GM21515 (cell line): ENCODE data around the gene APLF.
"Not testable (repeated sequence)": the region's sequence is repeated elsewhere in the genome, so short reads cannot be mapped to it uniquely, and the experiment has no call there.

ENCODE experiments used
- ATAC-seq: cut with Tn5 transposase; IDR thresholded peaks from one replicate; pipeline ENCODE4 v1.9.1; 2021; ENCODE audit not compliant: unreplicated experiment

The APLF gene

DNA sequence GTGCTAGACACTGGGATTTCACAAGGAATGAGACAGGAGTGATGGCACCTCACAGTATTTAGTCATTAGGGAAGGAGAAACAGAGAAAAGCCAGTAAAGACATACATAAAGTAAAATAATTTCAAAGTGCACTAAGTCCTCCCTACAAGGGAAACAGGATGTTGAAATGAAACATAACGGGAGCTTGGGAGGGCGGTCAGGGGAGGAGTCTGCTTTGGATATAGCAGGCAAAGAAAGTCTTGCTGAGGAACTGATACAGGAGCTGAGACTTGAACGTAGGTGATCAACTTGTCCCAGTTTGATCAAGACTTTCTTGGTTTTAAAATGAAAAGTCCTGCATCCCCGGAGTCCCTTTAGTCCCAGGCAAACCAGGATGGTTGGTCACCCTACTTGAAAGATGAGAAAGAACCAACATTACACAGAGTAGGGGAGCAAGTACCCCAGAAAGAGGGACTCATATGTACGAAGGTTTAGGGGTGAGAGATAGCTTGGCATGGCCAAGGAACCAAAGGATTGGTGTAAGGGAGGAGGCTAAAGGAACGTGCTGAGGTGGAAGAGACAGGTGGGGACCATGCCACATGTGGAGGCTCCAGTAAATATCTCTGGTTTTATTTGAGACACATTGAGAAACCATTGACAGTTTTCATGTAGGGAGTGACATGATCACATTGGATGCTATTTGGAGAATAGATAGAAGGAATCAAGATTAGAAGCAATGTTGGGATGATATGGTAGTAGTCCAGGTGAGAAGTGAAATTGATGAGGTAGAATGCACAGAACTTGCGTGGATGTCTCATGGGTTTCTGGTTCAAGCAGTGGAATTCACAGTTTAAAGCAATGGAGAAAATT, 28.7 kb upstream of the APLF start:
- no peak for ATAC-seq

DNA sequence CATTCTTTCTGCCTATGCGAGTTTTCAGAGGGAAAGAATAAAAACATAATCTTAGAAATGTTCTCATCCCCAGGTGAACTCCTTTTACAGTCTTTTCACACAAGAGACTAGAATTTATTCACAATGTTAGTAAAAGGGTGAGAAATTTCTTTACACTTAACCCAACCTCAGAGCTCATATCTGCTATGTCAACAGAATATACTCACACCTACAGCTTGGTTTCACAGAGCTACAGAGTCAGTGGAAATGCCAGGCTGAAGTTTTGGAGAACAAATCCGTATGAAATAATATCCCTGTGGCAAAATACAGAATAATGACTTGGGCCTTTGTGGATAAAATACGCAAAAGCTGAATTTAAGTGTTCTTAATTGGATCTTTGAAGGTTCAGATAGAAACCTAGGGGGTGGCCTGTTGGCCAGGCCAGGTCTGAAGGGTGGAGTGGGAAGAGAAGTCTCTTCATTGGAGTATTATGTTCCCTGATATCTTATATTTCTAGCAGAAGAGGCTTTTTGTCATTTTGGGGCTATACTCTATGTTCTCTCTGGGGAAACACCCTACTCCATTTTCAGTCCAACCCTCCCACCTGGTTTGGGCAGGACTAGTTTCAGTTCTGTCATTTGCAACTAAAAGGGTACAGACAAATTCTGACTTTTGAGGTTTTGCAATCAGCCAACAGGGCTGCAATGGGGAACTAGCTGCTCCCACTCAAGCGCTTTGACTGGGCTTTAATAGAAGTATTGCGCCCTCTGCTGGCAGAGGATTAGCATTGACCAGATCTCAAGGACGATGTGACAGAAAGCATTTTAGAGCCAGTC, 26.0 kb upstream of the APLF start:
- peak; percentile 96 for ATAC-seq

GRCh38 chr2:68441994-68442322, 25.4 kb upstream of the APLF start:
- no peak for ATAC-seq

DNA sequence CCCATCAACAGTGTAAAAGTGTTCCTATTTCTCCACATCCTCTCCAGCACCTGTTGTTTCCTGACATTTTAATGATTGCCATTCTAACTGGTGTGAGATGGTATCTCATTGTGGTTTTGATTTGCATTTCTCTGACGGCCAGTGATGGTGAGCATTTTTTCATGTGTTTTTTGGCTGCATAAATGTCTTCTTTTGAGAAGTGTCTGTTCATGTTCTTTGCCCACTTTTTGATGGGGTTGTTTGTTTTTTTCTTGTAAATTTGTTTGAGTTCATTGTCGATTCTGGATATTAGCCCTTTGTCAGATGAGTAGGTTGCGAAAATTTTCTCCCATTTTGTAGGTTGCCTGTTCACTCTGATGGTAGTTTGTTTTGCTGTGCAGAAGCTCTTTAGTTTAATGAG, 21.0 kb upstream of the APLF start:
- not testable (repeated sequence) for ATAC-seq

DNA sequence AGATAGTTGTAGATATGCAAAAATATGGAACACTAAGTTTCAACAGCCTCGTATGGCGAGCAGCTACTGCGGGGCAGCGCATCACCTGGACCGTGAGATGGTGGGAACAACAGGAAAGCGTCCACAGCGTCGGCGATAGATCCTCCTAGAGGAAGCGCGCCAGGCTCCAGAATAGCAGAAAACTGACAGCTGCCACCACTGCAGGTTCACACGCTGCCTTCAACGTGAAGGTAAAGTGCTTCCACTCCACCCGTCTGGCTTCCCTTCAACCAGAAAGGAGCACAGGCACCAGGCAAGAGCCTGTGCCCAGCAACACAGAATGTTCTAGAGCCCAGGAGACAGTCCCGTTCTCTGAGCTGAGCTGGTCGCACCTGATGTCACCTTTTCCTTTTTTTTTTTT, 20.3 kb upstream of the APLF start:
- ATAC-seq, result no peak

DNA sequence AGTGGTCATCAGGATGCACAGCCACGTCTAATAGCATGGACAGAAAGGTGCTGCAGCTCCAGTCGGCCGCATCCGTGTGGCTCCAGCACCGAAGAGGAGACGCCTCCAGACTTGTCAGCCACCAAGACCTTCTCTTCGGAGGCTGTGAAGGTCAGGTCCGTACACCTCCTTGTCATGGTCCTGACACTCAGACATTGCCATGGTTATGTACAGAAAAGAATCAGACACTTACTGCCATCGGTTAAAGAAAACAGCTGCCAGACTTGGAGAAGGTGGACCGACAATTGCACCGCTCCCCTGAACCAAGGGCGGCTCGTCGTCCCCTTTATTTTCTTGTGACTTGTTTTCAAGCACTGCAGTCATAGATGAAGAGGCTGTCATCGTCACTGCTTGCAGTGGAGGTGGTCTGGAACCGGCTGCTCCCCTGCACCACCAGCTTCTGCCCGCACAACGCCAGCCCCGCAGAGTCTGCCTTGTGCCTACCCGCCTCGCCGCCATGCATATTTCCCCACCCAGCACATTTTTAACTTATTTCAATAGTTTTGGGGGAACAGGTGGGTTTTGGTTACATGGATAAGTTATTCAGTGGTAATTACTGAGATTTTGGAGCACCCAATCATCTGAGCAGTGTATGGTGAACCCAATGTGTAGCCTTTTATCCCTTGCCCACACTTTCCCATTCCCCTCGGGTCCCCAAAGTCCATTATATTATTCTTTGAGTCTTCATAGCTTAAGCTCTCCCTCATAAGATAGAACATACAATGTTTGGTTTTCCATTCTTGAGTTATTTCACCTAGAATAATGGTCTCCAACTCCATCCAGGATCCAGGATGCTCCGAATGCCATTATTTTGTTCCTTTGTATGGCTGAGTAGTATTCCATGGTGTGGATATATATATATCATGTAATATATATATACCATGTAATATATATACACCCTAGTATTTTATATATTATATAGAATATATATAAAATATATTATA, 18.4 kb upstream of the APLF start:
- ATAC-seq, result no peak

DNA sequence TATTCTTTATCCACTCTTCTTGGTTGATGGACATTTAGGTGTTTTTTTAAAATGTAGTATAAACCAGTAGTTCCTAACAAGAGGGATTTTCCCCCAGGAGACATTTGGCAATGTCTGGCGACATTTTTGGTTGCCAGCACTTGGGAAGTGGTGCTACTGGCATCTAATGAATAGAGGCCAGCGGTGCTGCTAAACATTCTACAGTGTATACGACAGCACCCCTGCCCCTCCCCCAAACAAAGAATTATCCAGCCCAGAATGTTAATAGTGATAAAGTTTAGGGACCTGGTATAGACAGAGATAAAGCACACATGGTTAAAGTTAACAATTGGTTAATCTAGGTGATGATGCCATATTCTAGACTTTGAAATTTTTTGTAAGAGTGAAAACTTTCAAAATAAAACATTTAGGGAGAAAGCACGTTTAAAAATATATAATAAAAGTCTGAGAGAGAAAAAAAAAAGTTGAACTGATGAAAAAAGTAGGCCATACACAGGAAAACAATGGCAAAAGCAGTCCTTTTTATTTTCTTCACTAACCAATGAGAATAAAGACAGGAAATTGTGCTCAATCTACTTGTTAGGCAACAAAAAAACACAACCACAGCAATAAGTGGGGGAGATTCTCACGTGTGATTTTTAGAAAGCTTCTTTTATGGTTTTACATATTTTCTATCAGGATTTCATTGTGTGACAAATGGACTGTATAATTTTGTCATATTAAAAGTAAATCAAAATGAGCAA, 15.1 kb upstream of the APLF start:
- ATAC-seq, result no peak

- ATAC-seq, result no peak
These were observed 13.5 kb upstream of the APLF start for GRCh38 chr2:68453761-68454360.

DNA sequence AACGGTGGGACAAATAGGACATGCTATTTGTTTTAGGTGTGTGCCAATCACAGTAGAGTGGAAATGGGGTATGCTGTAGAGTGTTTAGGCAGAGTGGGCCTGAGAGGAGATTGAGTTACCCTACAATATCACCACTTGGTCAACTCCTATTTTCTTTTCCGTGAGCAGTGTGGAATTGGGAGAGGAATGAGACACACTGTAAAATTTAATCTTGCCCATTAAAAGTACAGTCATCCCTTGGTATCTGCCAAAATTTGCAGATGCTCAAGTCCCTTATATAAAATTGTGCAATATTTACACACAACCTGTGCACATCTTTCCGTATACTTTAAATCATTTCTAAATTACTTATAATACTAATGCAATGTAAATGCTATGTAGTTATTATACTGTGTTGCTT, 12.7 kb upstream of the APLF start:
- ATAC-seq, result no peak

DNA sequence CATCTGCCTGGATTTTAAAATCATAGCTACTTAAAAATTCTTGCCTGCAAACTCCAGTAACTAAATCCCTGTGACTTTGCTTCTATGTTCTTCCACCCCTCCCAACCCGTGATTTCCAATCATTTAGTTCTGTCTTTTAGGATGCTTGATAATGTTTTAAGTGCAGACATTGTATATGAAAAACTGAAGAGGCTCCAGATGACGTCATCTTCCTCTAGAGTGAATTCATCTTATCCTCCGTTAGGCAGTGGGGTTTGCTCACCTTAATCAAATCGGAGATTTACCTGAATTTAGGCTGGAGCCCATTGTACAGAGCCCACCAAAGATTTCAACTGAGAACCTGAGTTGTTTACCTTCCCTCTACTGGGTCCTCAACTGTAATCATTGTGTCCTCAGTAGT, 11.2 kb upstream of the APLF start:
- ATAC-seq, result no peak

- no peak for ATAC-seq
These were observed 8.4 kb upstream of the APLF start for GRCh38 chr2:68458981-68459380.

DNA sequence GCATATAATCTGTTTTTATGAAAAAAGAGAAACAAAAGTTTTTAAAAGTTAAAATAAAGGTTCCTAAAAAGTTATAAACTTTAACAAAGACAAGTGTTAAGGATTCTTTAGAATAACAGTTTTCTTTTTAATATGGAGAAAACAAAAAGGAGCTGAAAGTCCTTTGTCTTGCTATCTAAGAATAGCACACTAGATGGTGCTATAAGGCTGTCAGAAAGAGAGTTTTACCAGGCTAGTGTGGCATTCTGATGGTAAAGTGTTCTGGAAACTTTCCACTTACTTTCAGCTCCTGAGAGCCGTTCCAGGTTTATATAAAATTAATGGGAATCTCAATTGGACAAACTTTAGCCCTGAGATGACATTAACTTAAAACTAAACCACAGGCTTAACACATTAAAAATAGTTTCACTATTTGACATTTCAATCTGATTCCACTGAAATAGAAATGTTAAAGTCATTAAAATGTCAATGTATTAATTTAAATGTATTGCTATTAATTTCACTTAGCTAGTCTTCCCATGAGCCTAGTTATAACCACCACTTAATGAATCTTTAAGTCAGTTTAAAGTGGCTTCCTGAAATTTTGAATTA, 4.0 kb upstream of the APLF start:
- ATAC-seq, result no peak

DNA sequence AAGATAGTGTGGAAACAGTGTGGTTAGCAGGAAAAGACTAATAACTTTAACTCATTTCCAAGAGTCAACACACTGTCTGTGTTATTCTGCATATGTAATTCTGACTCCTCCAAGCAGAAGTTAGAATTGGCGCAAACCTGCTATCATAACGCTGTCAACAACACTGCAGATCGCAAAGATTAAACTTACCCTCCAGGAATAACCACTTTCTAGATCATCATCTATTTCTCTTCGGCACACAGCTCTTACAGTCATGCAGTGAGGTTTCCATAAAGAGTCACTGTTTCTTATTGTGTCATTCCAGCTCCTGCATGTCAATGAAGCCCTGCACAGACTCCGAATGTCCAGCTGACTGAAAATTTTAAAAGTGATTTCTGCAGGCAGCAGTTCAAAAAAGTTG, 2.7 kb upstream of the APLF start:
- no peak for ATAC-seq

DNA sequence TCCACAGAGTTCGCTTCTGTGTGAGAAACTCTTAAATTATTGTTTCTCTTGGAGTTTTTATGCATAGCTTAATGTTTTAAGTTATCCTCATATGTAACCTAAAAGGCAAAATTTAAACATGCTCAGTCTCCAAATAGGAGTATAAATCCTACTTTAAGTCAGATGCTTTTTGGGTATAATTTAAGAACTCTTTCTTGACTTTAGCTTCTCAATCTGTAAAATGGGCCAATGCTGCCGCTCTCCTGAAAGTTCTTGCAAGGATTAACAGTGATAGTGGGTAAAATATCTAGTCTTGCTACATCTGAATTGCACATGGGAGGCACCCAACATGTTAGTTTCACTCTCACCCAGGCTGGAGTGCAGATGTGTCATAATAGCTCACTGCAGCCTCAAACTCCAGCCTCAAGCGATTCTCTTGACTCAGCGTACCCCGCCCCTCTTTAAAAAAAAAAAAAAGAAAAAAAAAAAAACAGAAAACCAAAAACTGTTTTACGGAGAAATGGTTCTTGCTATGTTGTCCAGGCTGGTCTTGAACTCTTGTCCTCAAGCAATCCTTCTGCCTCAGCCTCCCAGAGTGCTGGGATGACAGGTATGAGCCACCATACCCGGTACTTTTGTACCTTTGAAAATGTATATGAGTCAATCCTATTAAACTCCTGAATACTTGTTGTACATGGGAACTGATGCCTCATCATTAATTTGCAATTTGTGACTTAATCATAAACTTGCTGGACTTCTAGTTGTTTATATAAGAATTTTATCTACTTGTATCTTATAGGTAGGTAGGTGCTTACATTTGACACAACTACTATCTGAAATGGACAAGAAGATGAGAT, 2.1 kb upstream of the APLF start:
- no peak for ATAC-seq

DNA sequence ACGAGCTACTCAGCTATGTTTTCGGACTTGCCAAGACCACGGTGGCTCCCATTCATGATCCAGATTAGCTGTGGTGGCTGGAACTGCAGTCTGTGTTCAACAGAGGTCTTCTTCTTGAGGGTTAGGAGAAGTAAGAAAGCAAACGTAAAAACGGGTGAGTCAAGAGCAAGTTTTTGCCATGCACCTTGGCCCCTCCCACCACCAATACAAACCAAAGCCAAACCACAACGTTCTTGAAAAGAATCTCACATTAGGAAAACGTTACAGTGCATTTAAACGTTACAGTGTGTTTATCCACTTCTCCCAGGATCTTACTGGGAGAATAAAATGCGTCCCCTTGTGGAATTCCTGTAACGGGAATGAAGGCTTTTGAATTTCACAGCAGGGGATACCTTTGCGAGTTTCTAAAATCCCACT, 1.0 kb upstream of the APLF start:
- ATAC-seq, result no peak

- ATAC-seq, result peak; percentile 35
These were observed 658 bp upstream of the APLF start for GRCh38 chr2:68466778-68467076.

- ATAC-seq, result no peak
These were observed 1.4 kb downstream of the APLF start for GRCh38 chr2:68468801-68469200.

- ATAC-seq, result no peak
These were observed 2.5 kb downstream of the APLF start for GRCh38 chr2:68469935-68470334.

- ATAC-seq, result no peak
These were observed 4.0 kb downstream of the APLF start for GRCh38 chr2:68471385-68471784.
